Caco-2 (cell line): ENCODE measurements around the gene OCLN. TPM values are rescaled to one million over a fixed set of nuclear protein-coding genes. Genes with fewer than 3 reads are reported as not detected.
"Not testable (repeated sequence)": the region's sequence is repeated elsewhere in the genome, so short reads cannot be mapped to it uniquely, and the experiment has no call there.

ENCODE experiments used
- BruUV-seq: library from RNA; stranded (reverse); fragments of 400-500 nt; replicated peaks from 2 replicates; lab custom pipeline; 2021; lab: Mats Ljungman, UMichigan
- CTCF ChIA-PET: fragments of 300-600 bp; sonication (Branson Sonifier 250); formaldehyde crosslinking; loops from one replicate; lab custom pipeline; 2022; ENCODE audit warnings: antibody characterized with exemption; lab: Charles Lee
- POLR2A ChIA-PET: fragments of 300-600 bp; sonication (Branson Sonifier 250); formaldehyde crosslinking; loops from one replicate; lab custom pipeline; 2022; ENCODE audit warnings: antibody characterized with exemption; lab: Charles Lee
- DNase-seq, 2 experiments: peaks; one replicate each; pipeline versions ENCODE4 v3.0.0 to v3.0.0-alpha.2; 2020 to 2022
- H3K27me3 ChIP-seq: replicated peaks from 2 replicates; pipeline ENCODE4 v1.6.0; 2011; ENCODE audit warnings: low read length; ENCODE audit not compliant: control insufficient read depth, insufficient read depth
- H3K36me3 ChIP-seq: 2 replicates; pipeline ENCODE4 v1.5.1; 2011; ENCODE audit warnings: low read length; ENCODE audit not compliant: control insufficient read depth, insufficient read depth
- H3K4me1 ChIP-seq: fragments of 250-450 bp; sonication (Bioruptor Pico); 2 replicates; pipeline ENCODE4 v1.5.1; 2020; ENCODE audit warnings: mild to moderate bottlenecking
- H3K4me3 ChIP-seq: 2 replicates; pipeline ENCODE4 v1.5.1; 2011; ENCODE audit warnings: low read depth, mild to moderate bottlenecking, control low read depth, low read length
- H3K9me3 ChIP-seq: fragments of 250-450 bp; sonication (Bioruptor Pico); 2 replicates; pipeline ENCODE4 v1.5.1; 2020; ENCODE audit warnings: mild to moderate bottlenecking, moderate library complexity
- H3K27ac Mint-ChIP-seq: one replicate; pipeline ENCODE4 v1.8.0; 2022; ENCODE audit warnings: mixed read lengths; ENCODE audit not compliant: unreplicated experiment
- H3K27me3 Mint-ChIP-seq: one replicate; pipeline ENCODE4 v1.8.0; 2022; ENCODE audit warnings: mixed read lengths; ENCODE audit not compliant: insufficient read depth, unreplicated experiment
- H3K36me3 Mint-ChIP-seq: one replicate; pipeline ENCODE4 v1.8.0; 2022; ENCODE audit warnings: mild to moderate bottlenecking, mixed read lengths; ENCODE audit not compliant: insufficient read depth, unreplicated experiment
- H3K4me1 Mint-ChIP-seq: one replicate; pipeline ENCODE4 v1.8.0; 2022; ENCODE audit warnings: low read depth, mixed read lengths; ENCODE audit not compliant: unreplicated experiment
- H3K4me3 Mint-ChIP-seq: one replicate; pipeline ENCODE4 v1.8.0; 2022; ENCODE audit warnings: mild to moderate bottlenecking, moderate library complexity, mixed read lengths; ENCODE audit not compliant: unreplicated experiment
- H3K9me3 Mint-ChIP-seq: one replicate; pipeline ENCODE4 v1.8.0; 2022; ENCODE audit warnings: mixed read lengths; ENCODE audit not compliant: unreplicated experiment
- CTCF ChIP-seq, 2 experiments: fragments of 200-600 bp in 1 of 2; IDR thresholded peaks; 1 replicate in 1 of 2; 2 replicates in 1 of 2; pipeline versions ENCODE4 v1.5.1 to v1.8.0; 2011 to 2022; ENCODE audit warnings: antibody characterized with exemption in 1 of 2, control low read depth in 1 of 2, inconsistent platforms in 1 of 2, low read depth in 1 of 2, low read length in 1 of 2, mild to moderate bottlenecking in 1 of 2, moderate library complexity in 1 of 2; ENCODE audit not compliant: insufficient read depth in 1 of 2, severe bottlenecking in 1 of 2, unreplicated experiment in 1 of 2
- intact Hi-C: fragments of 100-400 bp; cut with micrococcal nuclease; formaldehyde crosslinking; loops from one replicate; pipeline ENCODE4 v1.10.0; 2022; ENCODE audit not compliant: unreplicated experiment
- total RNA-seq: library from RNA; stranded (reverse); gene quantifications from 2 replicates; pipeline ENCODE4 v1.2.3, GENCODE V29; 2022

Gene OCLN
- total RNA-seq, 1 experiment from 2014 or later, result 174 TPM

- no TSS peak for BruUV-seq
- H3K4me3 Mint-ChIP-seq, result no peak overlapping the region
- Histone ChIP-seq H3K36me3 (no peaks in the 10 kb centered on the region), H3K4me3 (no peak overlapping the region), H3K9me3 (peaks cover 7% of the 10 kb centered on the region), H3K27me3 (no peaks in the 10 kb centered on the region), H3K4me1 (peaks cover 10% of the 10 kb centered on the region; the same call in 1 of the 2 replicates)
- ChIA-PET CTCF (no interaction called here), POLR2A (no interaction called here)
- no peak for TF ChIP-seq CTCF (IDR thresholded peaks at IDR 0.05; ENCODE audit: insufficient read depth in 1 of 2, low read depth in 1 of 2, low read length in 1 of 2, severe bottlenecking in 1 of 2, unreplicated experiment in 1 of 2)
- no peaks in the 10 kb centered on the region for H3K36me3 Mint-ChIP-seq
- no peaks in the 10 kb centered on the region for H3K27me3 Mint-ChIP-seq
- H3K27ac Mint-ChIP-seq, result no peak overlapping the region
- no peaks in the 10 kb centered on the region for H3K4me1 Mint-ChIP-seq
- DNase-seq, result no peak
- H3K9me3 Mint-ChIP-seq, result no peaks in the 10 kb centered on the region
- intact Hi-C loops, result no loop called here
These were observed 30.4 kb upstream of the OCLN start for GRCh38 chr5:69462170-69462569.

- POLR2A ChIA-PET, CTCF ChIA-PET, H3K27me3 Mint-ChIP-seq, BruUV-seq, H3K4me1 ChIP-seq, intact Hi-C loops, H3K36me3 Mint-ChIP-seq, H3K9me3 Mint-ChIP-seq, H3K36me3 ChIP-seq, DNase-seq, H3K27ac Mint-ChIP-seq, H3K9me3 ChIP-seq, H3K27me3 ChIP-seq, H3K4me3 Mint-ChIP-seq, H3K4me3 ChIP-seq, H3K4me1 Mint-ChIP-seq: not testable (repeated sequence)
These were observed 26.2 kb upstream of the OCLN start for GRCh38 chr5:69466375-69466774.

- CTCF ChIA-PET, result no interaction called here
- Mint-ChIP-seq H3K4me1 (no peaks in the 10 kb centered on the region), H3K27me3 (no peaks in the 10 kb centered on the region), H3K9me3 (no peaks in the 10 kb centered on the region), H3K4me3 (no peak overlapping the region), H3K36me3 (no peaks in the 10 kb centered on the region), H3K27ac (no peak overlapping the region)
- no peak overlapping the region for H3K4me3 ChIP-seq
- TF ChIP-seq CTCF (IDR thresholded peaks at IDR 0.05; ENCODE audit: insufficient read depth in 1 of 2, low read depth in 1 of 2, low read length in 1 of 2, severe bottlenecking in 1 of 2, unreplicated experiment in 1 of 2), result no peak
- no TSS peak for BruUV-seq
- POLR2A ChIA-PET, result no interaction called here
- H3K27me3 ChIP-seq, result no peaks in the 10 kb centered on the region
- DNase-seq, result no peak
- no peaks in the 10 kb centered on the region for H3K36me3 ChIP-seq
- no peaks in the 10 kb centered on the region for H3K4me1 ChIP-seq
- intact Hi-C loops, result no loop called here
- H3K9me3 ChIP-seq, result peaks cover 7% of the 10 kb centered on the region; the same call in 1 of the 2 replicates
These were observed 25.0 kb upstream of the OCLN start for GRCh38 chr5:69467442-69468225.
